HG02610 (cell line): ENCODE data around the gene PLPPR2.
A peak's percentile ranks its signal among the peaks of the same experiment; 100 is the strongest.
"Not testable (repeated sequence)": the region's sequence is repeated elsewhere in the genome, so short reads cannot be mapped to it uniquely, and the experiment has no call there.

Source experiments
- ATAC-seq: cut with Tn5 transposase; IDR thresholded peaks from one replicate; pipeline ENCODE4 v1.9.1; 2021; ENCODE audit warnings: mild to moderate bottlenecking, moderate library complexity; ENCODE audit not compliant: unreplicated experiment

Gene PLPPR2

GRCh38 chr19:11339254-11340098, 15.8 kb upstream of the PLPPR2 start, which contains the start of gene RAB3D:
Gene RAB3D, minus strand, starts transcription at chr19:11339657. Its CDS starts 2,258 bp downstream, at chr19:11337399.
- ATAC-seq: peak; percentile 71

GRCh38 chr19:11340099-11340467, 15.1 kb upstream of the PLPPR2 start:
- not testable (repeated sequence) for ATAC-seq

GRCh38 chr19:11342429-11342828, 12.8 kb upstream of the PLPPR2 start:
- ATAC-seq: no peak

GRCh38 chr19:11345122-11345803, 10.0 kb upstream of the PLPPR2 start:
- ATAC-seq: no peak

- ATAC-seq: peak; percentile 87
These were observed 8.9 kb upstream of the PLPPR2 start, which contains the start of the genes CCDC159 and TMEM205 for GRCh38 chr19:11346104-11346940. Gene CCDC159, plus strand, starts transcription at chr19:11346519. Its CDS starts 88 bp downstream, at chr19:11346607. Gene TMEM205, minus strand, starts transcription at chr19:11346268. Its CDS starts 649 bp downstream, at chr19:11345619.

- no peak for ATAC-seq
These were observed 7.6 kb upstream of the PLPPR2 start for GRCh38 chr19:11347546-11348039.

GRCh38 chr19:11349171-11349570, 6.1 kb upstream of the PLPPR2 start:
- no peak for ATAC-seq

GRCh38 chr19:11354102-11354501, 1.1 kb upstream of the PLPPR2 start:
- not testable (repeated sequence) for ATAC-seq

- ATAC-seq: no peak
These were observed 804 bp downstream of the PLPPR2 start for GRCh38 chr19:11356074-11356397.

GRCh38 chr19:11356676-11357550, 1.7 kb downstream of the PLPPR2 start:
- no peak for ATAC-seq

GRCh38 chr19:11359421-11359820, 4.2 kb downstream of the PLPPR2 start:
- no peak for ATAC-seq

GRCh38 chr19:11361037-11361770, 6.0 kb downstream of the PLPPR2 start:
- ATAC-seq: no peak

GRCh38 chr19:11361771-11362731, 6.8 kb downstream of the PLPPR2 start:
- no peak for ATAC-seq

GRCh38 chr19:11363881-11364280, 8.6 kb downstream of the PLPPR2 start:
- no peak for ATAC-seq

GRCh38 chr19:11364296-11364904, 9.2 kb downstream of the PLPPR2 start:
- no peak for ATAC-seq

GRCh38 chr19:11364935-11365334, 9.7 kb downstream of the PLPPR2 start:
- ATAC-seq: no peak

GRCh38 chr19:11365557-11366117, 10.4 kb downstream of the PLPPR2 start:
- ATAC-seq: no peak
